H9 (cell line): Measurements from ENCODE around the gene KIF5A. TPM values are rescaled to one million over a fixed set of nuclear protein-coding genes. Genes with fewer than 3 reads are reported as not detected.

ENCODE experiments used
- DNase-seq: peaks from one replicate; pipeline ENCODE4 v3.0.0-alpha.2; 2017
- H2AFZ ChIP-seq: one replicate; pipeline ENCODE4 v1.6.1; 2013; ENCODE audit warnings: mild to moderate bottlenecking, low read length, control low read depth, moderate library complexity
- H2AK5ac ChIP-seq: 2 replicates; pipeline ENCODE4 v1.6.1; 2013; ENCODE audit warnings: low read length, control low read depth, mixed read lengths; ENCODE audit not compliant: insufficient read length
- H2BK120ac ChIP-seq: one replicate; pipeline ENCODE4 v1.6.1; 2013; ENCODE audit warnings: low read depth, mild to moderate bottlenecking, low read length, control low read depth, inconsistent platforms; ENCODE audit not compliant: poor library complexity, severe bottlenecking
- H2BK12ac ChIP-seq: 2 replicates; pipeline ENCODE4 v1.6.1; 2013; ENCODE audit warnings: low read length, control low read depth, mixed read lengths, low read depth; ENCODE audit not compliant: insufficient read length
- H2BK15ac ChIP-seq: 2 replicates; pipeline ENCODE4 v1.6.1; 2013; ENCODE audit warnings: low read depth, low read length, control low read depth
- H2BK20ac ChIP-seq: one replicate; pipeline ENCODE4 v1.6.1; 2013; ENCODE audit warnings: low read depth, mild to moderate bottlenecking, low read length, control low read depth, inconsistent platforms; ENCODE audit not compliant: poor library complexity, severe bottlenecking
- H2BK5ac ChIP-seq: 2 replicates; pipeline ENCODE4 v1.6.1; 2013; ENCODE audit warnings: low read length, control low read depth, mixed read lengths; ENCODE audit not compliant: insufficient read length
- H3K14ac ChIP-seq: 2 replicates; pipeline ENCODE4 v1.6.1; 2013; ENCODE audit warnings: low read length, control low read depth; ENCODE audit not compliant: insufficient read depth
- H3K18ac ChIP-seq: 2 replicates; pipeline ENCODE4 v1.6.1; 2013; ENCODE audit warnings: low read depth, mild to moderate bottlenecking, mixed read lengths, low read length, control low read depth; ENCODE audit not compliant: insufficient read length
- H3K23ac ChIP-seq: 2 replicates; pipeline ENCODE4 v1.6.1; 2013; ENCODE audit warnings: low read length, control low read depth, mixed read lengths, low read depth; ENCODE audit not compliant: insufficient read length
- H3K23me2 ChIP-seq: 2 replicates; pipeline ENCODE4 v1.6.1; 2013; ENCODE audit warnings: low read depth, mild to moderate bottlenecking, mixed read lengths, low read length, control low read depth; ENCODE audit not compliant: insufficient read length, poor library complexity, severe bottlenecking
- H3K27ac ChIP-seq: 2 replicates; pipeline ENCODE4 v1.5.1; 2013; ENCODE audit warnings: low read length, control low read depth, mixed read lengths, low read depth; ENCODE audit not compliant: insufficient read length
- H3K27me3 ChIP-seq: 2 replicates; pipeline ENCODE4 v1.6.1; 2013; ENCODE audit warnings: low read length, control low read depth, inconsistent platforms; ENCODE audit not compliant: insufficient read depth
- H3K4ac ChIP-seq: 2 replicates; pipeline ENCODE4 v1.6.1; 2013; ENCODE audit warnings: low read depth, mild to moderate bottlenecking, control low read depth, inconsistent platforms, low read length, moderate library complexity
- H3K4me1 ChIP-seq: 2 replicates; pipeline ENCODE4 v1.6.1; 2013; ENCODE audit warnings: low read length, control low read depth, inconsistent platforms; ENCODE audit not compliant: insufficient read depth
- H3K4me2 ChIP-seq: 2 replicates; pipeline ENCODE4 v1.6.1; 2013; ENCODE audit warnings: low read length, control low read depth, mixed read lengths; ENCODE audit not compliant: insufficient read length, insufficient read depth
- H3K56ac ChIP-seq: 2 replicates; pipeline ENCODE4 v1.6.1; 2013; ENCODE audit warnings: low read depth, mild to moderate bottlenecking, mixed read lengths, low read length, control low read depth; ENCODE audit not compliant: insufficient read length
- H3K79me1 ChIP-seq: 2 replicates; pipeline ENCODE4 v1.6.1; 2013; ENCODE audit warnings: low read depth, mild to moderate bottlenecking, moderate library complexity, low read length, control low read depth, inconsistent platforms; ENCODE audit not compliant: insufficient read depth, poor library complexity, severe bottlenecking
- H3K79me2 ChIP-seq: 2 replicates; pipeline ENCODE4 v1.6.1; 2013; ENCODE audit warnings: low read length, control low read depth, inconsistent platforms; ENCODE audit not compliant: insufficient read depth
- H3K9ac ChIP-seq: 2 replicates; pipeline ENCODE4 v1.6.1; 2013; ENCODE audit warnings: low read length, control low read depth, mixed read lengths; ENCODE audit not compliant: insufficient read length; ENCODE audit errors: extremely low read depth
- H3K9me3 ChIP-seq: one replicate; pipeline ENCODE4 v1.6.1; 2013; ENCODE audit warnings: low read depth, low read length, inconsistent platforms; ENCODE audit not compliant: control insufficient read depth
- H3T11ph ChIP-seq: one replicate; pipeline ENCODE4 v1.6.1; 2013; ENCODE audit warnings: mild to moderate bottlenecking, low read length, control low read depth, inconsistent platforms
- H4K20me1 ChIP-seq: one replicate; pipeline ENCODE4 v1.6.1; 2013; ENCODE audit not compliant: control insufficient read depth, insufficient read length, insufficient read depth
- H4K5ac ChIP-seq: 2 replicates; pipeline ENCODE4 v1.6.1; 2013; ENCODE audit warnings: low read depth, mild to moderate bottlenecking, mixed read lengths, low read length, control low read depth; ENCODE audit not compliant: insufficient read length
- H4K8ac ChIP-seq: replicated peaks from 2 replicates; pipeline ENCODE4 v1.6.1; 2013; ENCODE audit warnings: low read length, control low read depth, mixed read lengths, low read depth; ENCODE audit not compliant: insufficient read length
- H4K91ac ChIP-seq: 2 replicates; pipeline ENCODE4 v1.6.1; 2013; ENCODE audit warnings: low read depth, mild to moderate bottlenecking, moderate library complexity, mixed read lengths, low read length, control low read depth; ENCODE audit not compliant: insufficient read length
- H3K27ac Mint-ChIP-seq, 3 experiments: 2 replicates in 2 of 3; 3 replicates in 1 of 3; pipeline ENCODE4 v1.8.0; 2020 to 2021; ENCODE audit warnings: mixed read lengths in 3 of 3, mild to moderate bottlenecking in 1 of 3, moderate library complexity in 1 of 3
- H3K27me3 Mint-ChIP-seq: 2 replicates; pipeline ENCODE4 v1.8.0; 2021; ENCODE audit warnings: low read depth, mild to moderate bottlenecking, moderate library complexity, mixed read lengths
- H3K36me3 Mint-ChIP-seq, 3 experiments: 2 replicates in 2 of 3; 3 replicates in 1 of 3; pipeline ENCODE4 v1.8.0; 2020 to 2021; ENCODE audit warnings: low read depth in 3 of 3, mixed read lengths in 3 of 3; ENCODE audit not compliant: insufficient read depth in 1 of 3
- H3K4me1 Mint-ChIP-seq, 2 experiments: 2 replicates each; pipeline ENCODE4 v1.8.0; 2020; ENCODE audit warnings: mixed read lengths in 2 of 2
- H3K4me3 Mint-ChIP-seq, 2 experiments: 2 replicates in 1 of 2; 3 replicates in 1 of 2; pipeline ENCODE4 v1.8.0; 2020 to 2021; ENCODE audit warnings: mild to moderate bottlenecking in 2 of 2, mixed read lengths in 2 of 2, moderate library complexity in 1 of 2
- H3K9me3 Mint-ChIP-seq, 2 experiments: 2 replicates in 1 of 2; 3 replicates in 1 of 2; pipeline ENCODE4 v1.8.0; 2020; ENCODE audit warnings: mild to moderate bottlenecking in 2 of 2, mixed read lengths in 2 of 2, moderate library complexity in 1 of 2
- WGBS: extraction: QIAGEN DNeasy Blood & Tissue Kit; methylation state at CpG from one replicate; pipeline ENCODE4 v1.1.7; 2013; ENCODE audit warnings: missing lambda C conversion rate, low lambda C conversion rate, mixed read lengths; ENCODE audit not compliant: insufficient read length; ENCODE audit errors: extremely low coverage; 5-methylcytosine and 5-hydroxymethylcytosine counted together
- total RNA-seq: library from RNA; stranded (reverse); gene quantifications from 2 replicates; pipeline ENCODE4 v1.2.1, GENCODE V29; 2021
- TF ChIP-seq, protein P1 (sequence below): fragments of 200-600 bp; sonication (generic); conservative IDR thresholded peaks from 3 replicates; pipeline ENCODE4 v1.8.0; 2021; ENCODE audit warnings: antibody characterized with exemption, mild to moderate bottlenecking

Gene KIF5A
- total RNA-seq, 1 experiment from 2014 or later = 18.5 TPM

GRCh38 chr12:57629897-57630471, 80.1 kb downstream of the KIF5A start:
- Histone ChIP-seq H3K9me3 (no peaks in the 10 kb centered on the region), H3K4me1 (no peaks in the 10 kb centered on the region; the same call in 1 of the 2 replicates), H3K14ac (no peak overlapping the region; the same call in 1 of the 2 replicates), H3K27ac (no peak overlapping the region), H3K4me2 (no peak overlapping the region), H2BK15ac (no peak overlapping the region), H4K8ac (no peak overlapping the region), H2AK5ac (no peak overlapping the region), H3T11ph (no peak overlapping the region), H3K4ac (no peak overlapping the region), H3K79me2 (no peaks in the 10 kb centered on the region), H3K18ac (no peak overlapping the region), H2BK20ac (no peak overlapping the region), H4K5ac (no peak overlapping the region), H4K91ac (no peak overlapping the region), H3K23me2 (peaks cover 23% of the 10 kb centered on the region), H4K20me1 (peaks cover 3% of the 10 kb centered on the region), H3K9ac (no peak overlapping the region), H2BK12ac (no peak overlapping the region), H2BK5ac (no peak overlapping the region), H2BK120ac (no peak overlapping the region), H2AFZ (no peak overlapping the region), H3K27me3 (peaks cover 72% of the 10 kb centered on the region), H3K23ac (no peak overlapping the region), H3K56ac (no peak overlapping the region), H3K79me1 (no peaks in the 10 kb centered on the region)
- H3K9me3 Mint-ChIP-seq = no peaks in the 10 kb centered on the region
- peaks cover 12 to 35% of the 10 kb centered on the region in 2 experiments for H3K4me1 Mint-ChIP-seq
- H3K27me3 Mint-ChIP-seq = peaks cover 89% of the 10 kb centered on the region
- no CpG with 5 or more reads among the region's 5 CpGs for WGBS
- H3K36me3 Mint-ChIP-seq = no peaks in the 10 kb centered on the region; a peak in 1 of 7 replicates
- TF ChIP-seq, protein P1, sequence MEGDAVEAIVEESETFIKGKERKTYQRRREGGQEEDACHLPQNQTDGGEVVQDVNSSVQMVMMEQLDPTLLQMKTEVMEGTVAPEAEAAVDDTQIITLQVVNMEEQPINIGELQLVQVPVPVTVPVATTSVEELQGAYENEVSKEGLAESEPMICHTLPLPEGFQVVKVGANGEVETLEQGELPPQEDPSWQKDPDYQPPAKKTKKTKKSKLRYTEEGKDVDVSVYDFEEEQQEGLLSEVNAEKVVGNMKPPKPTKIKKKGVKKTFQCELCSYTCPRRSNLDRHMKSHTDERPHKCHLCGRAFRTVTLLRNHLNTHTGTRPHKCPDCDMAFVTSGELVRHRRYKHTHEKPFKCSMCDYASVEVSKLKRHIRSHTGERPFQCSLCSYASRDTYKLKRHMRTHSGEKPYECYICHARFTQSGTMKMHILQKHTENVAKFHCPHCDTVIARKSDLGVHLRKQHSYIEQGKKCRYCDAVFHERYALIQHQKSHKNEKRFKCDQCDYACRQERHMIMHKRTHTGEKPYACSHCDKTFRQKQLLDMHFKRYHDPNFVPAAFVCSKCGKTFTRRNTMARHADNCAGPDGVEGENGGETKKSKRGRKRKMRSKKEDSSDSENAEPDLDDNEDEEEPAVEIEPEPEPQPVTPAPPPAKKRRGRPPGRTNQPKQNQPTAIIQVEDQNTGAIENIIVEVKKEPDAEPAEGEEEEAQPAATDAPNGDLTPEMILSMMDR = no peak
- DNase-seq = no peak
- H3K27ac Mint-ChIP-seq = no peak overlapping the region
- H3K4me3 Mint-ChIP-seq = no peak overlapping the region
